ENCODE measurements around the gene CUTC. TPM values are rescaled to one million over a fixed set of nuclear protein-coding genes. Genes with fewer than 3 reads are reported as not detected.

CUTC gene
- total RNA-seq, 1 donor from 2014 or later = 9.0 TPM

DNA sequence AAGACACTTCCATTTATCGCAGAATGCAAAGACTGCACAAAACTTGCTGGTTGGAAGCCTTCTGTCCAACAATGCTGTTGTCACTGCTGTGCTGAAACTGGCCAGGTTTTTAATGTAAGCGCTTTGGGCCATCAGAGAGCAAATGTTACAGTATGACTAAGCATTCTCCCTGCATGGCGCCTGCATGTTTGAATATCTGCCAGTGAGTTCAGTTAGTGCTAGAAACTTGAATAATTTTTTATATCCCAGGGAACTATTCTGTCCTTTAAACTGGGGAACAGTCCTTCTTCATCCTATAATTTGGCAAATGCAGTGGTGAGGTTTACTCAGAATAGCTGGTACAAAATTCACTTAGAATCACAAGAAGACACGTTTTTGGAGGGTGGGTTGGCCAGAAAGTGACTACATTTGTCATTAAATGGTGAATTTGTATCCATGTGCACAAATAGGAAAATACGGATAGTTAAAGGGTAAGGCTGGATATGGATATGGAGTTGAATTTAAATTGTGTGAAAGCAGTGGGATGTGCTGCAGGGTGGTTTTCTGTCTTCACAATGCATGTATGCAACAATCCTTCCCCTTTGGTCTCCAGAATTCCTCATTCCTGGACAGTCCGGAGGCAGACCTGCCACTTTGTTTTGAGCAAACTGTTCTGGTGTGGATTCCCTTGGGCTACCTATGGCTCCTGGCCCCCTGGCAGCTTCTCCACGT, 52.1 kb downstream of the CUTC start:
- DNase-seq = no peak

DNA sequence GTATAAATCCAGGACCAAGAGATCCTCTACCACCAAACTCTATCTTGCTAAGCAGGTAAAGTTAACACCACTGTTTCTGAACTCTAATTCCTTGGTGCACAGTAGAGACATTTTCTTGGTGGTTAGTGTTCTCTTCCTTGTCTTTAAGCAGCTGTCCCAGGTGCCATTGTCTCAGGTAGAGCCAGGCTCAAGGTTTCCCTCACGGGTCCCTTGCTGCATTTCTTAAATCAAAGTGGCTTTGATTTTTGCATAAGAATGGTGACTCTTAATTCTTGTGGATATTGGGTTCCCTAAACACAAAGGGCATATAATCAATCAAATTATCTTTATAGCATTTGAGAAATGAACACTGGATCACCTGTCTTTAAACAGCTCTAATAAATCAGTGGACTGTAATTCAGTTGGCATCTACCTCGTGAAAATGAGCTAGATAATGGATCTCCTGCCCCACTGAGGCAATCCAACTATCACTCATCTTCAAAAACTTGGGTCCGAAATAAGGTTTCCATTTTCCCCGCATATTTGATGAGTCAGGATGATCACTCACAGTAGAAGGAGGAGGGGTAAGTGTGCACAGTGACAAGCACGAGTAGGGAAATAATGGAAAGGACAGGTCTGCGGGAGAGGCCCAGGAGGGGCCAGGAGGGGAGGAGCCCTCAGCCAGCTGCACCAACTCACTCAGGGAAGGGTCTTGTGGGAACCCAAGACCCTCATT, 52.9 kb downstream of the CUTC start:
- no peak for DNase-seq

DNA sequence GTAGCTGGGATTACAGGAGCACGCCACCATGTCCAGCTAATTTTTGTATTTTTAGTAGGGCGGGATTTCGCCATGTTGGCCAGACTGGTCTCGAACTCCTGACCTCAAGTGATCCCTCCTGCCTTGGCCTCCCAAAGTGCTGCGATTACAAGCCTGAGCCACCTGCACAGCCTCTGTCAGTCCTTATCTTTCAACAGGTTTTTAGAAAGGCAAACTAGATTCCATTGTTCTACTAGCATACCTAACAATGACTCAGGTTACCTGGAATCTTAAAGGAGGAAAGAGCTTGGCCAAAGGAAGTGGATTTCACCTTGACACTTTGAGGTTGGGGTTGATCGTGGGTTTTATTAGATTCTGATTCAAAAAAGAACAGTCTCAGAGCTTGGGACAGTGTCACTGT, 53.6 kb downstream of the CUTC start:
- DNase-seq = no peak

DNA sequence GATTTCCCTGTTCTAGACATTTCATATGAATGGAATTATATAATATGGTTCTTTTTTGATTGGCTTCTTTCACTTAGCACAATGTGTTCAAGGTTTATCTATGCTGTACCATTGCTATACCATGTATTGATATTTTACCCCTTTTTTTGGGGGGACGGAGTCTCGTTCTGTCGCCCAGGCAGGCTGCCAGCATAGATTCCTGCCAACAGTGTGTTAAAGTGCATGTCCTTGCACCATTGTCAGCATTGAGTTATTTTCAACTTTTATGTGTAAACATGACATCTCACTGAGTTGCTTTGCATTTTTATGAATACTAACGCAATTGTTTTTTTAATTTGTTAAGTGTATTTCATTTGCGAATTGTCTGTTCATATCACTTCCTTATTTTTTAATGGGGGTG, 55.3 kb downstream of the CUTC start:
- no peak for DNase-seq

DNA sequence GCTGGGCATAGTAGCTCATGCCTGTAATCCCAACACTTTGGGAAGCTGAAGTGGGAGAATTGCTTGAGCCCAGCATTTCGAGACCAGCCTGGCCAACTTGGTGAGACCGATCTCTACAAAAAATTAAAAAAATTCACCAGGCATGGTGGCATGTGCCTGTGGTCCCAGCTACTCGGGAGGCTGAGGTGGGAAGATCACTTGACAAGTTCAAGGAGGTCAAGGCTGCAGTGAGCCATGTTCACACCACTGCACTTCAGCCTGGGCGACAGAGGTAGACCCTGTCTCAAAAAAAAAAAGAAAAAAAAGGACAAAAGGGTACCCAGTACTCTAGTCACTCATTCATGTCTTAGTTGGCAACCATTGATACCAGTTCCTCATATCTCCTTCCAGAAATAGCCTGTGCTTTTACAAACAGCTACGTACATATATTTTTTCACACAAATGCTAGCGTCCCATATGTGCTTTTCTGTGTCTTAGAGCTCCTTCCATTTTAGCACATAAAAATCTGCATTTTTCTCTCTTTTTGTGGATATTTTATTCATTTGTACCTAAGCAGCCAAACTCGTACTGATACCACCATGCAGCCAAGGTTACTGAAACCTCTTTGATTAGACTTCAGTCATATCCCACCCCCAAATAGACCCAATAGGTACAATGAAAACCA, 55.9 kb downstream of the CUTC start:
- DNase-seq = no peak

DNA sequence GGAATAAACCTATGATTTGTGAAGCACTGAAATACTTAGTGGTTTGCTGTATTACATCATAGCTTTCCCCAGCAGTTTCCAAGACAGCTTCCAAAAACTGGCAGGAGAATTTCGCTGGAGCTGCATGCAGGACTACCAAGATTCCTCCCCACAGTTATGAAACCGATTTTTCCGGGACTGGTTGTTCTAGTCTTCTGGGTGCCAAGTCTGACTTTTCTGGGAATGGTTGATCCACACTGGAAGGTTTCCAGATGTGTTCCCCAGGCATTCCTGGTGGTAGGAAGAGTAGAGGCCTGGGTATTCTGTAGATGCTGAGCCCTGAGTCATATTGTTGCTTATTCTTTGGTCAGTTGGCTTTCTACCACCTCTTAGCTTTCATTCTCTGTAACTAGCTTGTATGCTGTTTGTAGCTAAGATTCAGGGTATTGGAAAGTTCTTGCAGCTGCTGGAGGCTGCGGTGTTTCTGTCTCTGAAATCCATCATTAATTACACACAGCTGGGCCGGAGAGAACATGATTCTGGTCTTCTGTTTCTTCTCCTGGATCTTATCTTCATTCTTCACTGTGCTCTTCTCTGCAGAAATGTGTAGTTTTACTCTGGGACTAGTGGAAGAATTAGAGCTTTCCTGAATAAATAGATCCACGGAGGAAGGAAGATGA, 56.7 kb downstream of the CUTC start:
- peak; percentile 20 for DNase-seq

DNA sequence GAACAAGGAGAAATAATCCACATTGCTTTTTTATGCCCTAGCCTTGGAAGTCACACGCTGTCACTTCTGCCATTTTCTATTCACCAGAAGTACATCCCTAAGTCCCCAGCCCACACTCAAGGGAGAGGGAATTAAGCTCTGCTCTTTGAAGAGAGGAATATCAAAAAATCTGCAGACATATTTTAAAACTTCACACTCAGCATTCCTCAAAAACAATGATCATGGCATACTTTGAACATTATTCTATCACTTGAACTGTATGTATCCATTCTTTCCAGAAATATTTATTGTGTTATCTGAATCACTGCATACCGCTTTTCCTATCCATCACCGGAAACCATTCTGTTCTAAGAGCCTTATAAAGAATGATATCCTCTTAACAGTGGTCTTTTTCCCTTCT, 59.8 kb downstream of the CUTC start:
- no peak for DNase-seq

DNA sequence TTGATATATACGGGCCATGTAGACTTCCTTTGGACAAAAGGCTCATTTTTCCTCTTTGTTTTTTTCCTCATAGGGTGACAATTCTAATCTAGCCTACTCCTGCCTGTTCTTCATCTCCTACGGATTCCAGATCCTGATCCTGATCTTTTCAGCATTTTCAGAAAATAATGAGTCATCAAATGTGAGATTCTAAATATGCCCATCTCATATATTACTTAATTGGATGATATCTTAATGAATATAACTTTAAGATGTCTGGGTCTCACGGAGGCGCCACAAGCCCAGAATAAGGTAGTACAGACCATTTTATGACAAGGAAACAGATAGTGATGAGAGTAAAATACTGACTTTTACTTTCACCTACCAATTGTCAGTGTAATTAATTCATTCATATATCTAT, 61.8 kb downstream of the CUTC start:
- no peak for DNase-seq

DNA sequence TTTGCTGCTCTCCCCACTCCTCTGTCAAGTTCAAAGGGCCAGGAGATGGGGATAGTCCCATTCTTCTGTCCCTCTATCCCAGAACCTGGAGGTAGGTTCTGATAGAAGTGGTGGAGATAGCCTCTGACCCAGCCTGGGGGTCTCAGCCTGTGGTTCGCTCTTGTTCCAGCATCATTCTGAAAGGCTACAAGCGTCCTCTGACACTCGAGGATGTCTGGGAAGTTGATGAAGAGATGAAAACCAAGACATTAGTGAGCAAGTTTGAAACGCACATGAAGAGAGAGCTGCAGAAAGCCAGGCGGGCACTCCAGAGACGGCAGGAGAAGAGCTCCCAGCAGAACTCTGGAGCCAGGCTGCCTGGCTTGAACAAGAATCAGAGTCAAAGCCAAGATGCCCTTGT, 64.9 kb downstream of the CUTC start:
- DNase-seq = no peak

DNA sequence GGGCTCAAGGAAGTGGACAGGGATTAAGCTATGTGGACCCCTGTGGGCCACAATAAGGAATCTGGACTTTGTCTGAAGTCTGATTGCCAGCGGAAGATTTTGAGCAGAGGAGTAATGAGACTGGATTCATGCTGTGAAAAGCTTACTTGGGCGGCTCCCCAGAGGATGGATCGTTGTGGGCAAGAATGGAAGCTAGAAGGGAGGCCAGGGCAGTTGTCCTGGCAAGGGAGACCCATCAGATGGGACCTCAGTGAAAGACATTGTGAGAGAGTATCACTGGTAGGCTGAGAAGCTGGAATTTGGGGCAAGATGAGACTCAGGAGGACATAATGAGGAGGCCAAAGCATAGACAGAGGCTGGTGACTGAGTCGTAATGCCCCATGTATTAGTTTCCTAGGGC, 66.0 kb downstream of the CUTC start:
- no peak for DNase-seq

DNA sequence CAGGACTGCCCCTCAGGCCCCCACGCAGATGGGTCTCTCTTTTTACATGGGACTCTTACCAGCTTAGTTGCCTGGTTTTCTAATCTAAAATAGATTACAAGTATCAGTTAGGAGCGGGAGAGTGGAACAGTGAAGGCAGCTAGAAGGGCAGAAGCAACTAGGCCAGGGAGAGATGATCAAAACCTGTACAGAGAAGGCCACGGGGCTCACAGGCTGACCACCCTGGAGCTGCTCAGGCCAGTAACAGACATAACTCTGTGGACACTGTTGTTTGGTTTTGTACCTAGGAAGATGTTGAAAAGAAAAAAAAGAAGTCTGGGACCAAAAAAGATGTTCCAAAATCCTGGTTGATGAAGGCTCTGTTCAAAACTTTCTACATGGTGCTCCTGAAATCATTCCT, 66.9 kb downstream of the CUTC start:
- no peak for DNase-seq

DNA sequence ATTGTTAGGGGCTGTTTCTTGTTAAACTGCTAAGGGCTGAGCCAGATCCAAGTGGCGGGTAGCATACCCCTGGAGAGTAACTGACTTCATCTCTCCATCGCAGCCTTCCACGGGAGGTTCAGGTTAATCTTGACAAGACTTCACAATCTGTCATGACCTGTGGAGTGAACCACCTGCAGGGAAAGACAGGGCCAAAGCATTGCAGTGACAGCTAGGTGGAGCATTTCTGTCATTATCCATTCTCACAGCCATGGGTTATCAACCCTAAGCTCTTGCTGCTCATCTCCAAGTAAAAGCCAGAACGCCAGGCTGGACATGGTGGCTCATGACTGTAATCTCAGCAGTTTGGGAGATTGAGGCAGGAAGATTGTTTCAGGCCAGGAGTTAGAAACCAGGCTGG, 67.6 kb downstream of the CUTC start:
- no peak for DNase-seq

DNA sequence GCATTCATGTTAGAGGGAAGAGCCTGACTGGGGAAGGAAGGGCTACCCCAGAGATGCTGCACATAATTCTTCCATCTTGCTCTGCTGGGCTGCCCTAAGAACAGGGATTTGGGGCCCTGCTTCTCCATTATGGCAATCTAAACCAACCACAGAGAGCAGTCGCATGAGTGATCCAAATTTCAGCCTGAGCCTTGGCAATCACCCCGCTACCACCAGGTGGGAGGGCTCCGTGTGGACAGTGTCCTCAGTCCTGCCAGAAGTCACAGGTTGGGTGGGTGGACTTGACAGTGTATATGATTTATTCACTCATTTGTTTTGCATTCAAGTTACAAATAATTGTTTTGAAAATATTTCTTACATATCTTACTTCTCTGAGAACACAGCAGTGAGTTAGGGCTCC, 72.4 kb downstream of the CUTC start:
- no peak for DNase-seq

DNA sequence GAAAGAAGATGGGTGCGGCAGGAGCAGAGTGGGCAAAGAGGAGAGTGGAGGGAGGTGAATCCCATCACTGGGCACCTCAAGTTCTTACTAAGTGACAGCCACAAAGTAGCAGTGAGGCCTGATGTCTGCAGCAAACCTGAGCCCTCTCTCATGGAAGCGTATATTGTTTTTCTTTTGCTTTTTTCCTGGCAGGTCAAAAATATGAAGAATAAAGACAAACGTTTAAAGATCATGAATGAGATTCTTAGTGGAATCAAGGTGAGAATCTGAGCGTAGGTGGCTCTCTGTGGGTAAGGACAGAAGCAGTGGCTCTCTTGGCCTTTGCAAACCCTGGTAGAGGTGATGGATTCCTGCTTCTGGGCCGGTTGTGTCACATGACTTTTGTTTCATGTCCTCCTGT, 73.2 kb downstream of the CUTC start:
- DNase-seq = no peak

Other genes starting within 250 kb of the CUTC start
- gene NKX2-3, start 199.3 kb upstream of the CUTC start, total RNA-seq = not detected
- 18.6 TPM for gene SLC25A28, start 111.8 kb upstream of the CUTC start, total RNA-seq
- 8.7 TPM for gene ENTPD7, start 72.7 kb upstream of the CUTC start, total RNA-seq
- gene COX15, start 107 bp upstream of the CUTC start, total RNA-seq = 42.1 TPM
- gene ABCC2, start 50.4 kb downstream of the CUTC start, total RNA-seq = 0.16 TPM

Measured in occipital lobe (tissue), 2 donors.